Activated naive CD8-positive, alpha-beta T cell treated with anti-CD3 and anti-CD28 coated beads, Interleukin-2, amount 10 ng/mL, durations not matched to agents 7 days and 5 days (primary cell): ENCODE results near the gene PPBP. TPM values are rescaled to one million over a fixed set of nuclear protein-coding genes. Genes with fewer than 3 reads are reported as not detected.
"Not testable (repeated sequence)": the region's sequence is repeated elsewhere in the genome, so short reads cannot be mapped to it uniquely, and the experiment has no call there.

Source experiments
- ATAC-seq: fragments of 150-1000 bp; cut with Tn5 transposase; one replicate; pipeline ENCODE4 v1.10.0; 2021; ENCODE audit warnings: low read depth, moderate library complexity
- POLR2A ChIA-PET: fragments of 350-600 bp; sonication (Branson Sonifier 250); formaldehyde crosslinking; loops from one replicate; lab custom pipeline; 2021; ENCODE audit warnings: antibody characterized with exemption; lab: Charles Lee
- DNase-seq: peaks from one replicate; pipeline ENCODE4 v3.0.0; 2021
- H3K27ac Mint-ChIP-seq: one replicate; pipeline ENCODE4 v1.8.0; 2022; ENCODE audit warnings: mild to moderate bottlenecking, mixed read lengths
- H3K27me3 Mint-ChIP-seq: one replicate; pipeline ENCODE4 v1.8.0; 2022; ENCODE audit warnings: mild to moderate bottlenecking, moderate library complexity, mixed read lengths
- H3K36me3 Mint-ChIP-seq: one replicate; pipeline ENCODE4 v1.8.0; 2021; ENCODE audit warnings: mild to moderate bottlenecking, mixed read lengths
- H3K4me1 Mint-ChIP-seq: one replicate; pipeline ENCODE4 v1.8.0; 2021; ENCODE audit warnings: mixed read lengths
- H3K4me3 Mint-ChIP-seq: one replicate; pipeline ENCODE4 v1.8.0; 2022; ENCODE audit warnings: mild to moderate bottlenecking, moderate library complexity, mixed read lengths
- H3K9me3 Mint-ChIP-seq: one replicate; pipeline ENCODE4 v1.8.0; 2021; ENCODE audit warnings: mixed read lengths
- total RNA-seq, 2 experiments: library from RNA; stranded (reverse); gene quantifications; one replicate each; pipeline ENCODE4 v1.2.3, GENCODE V29; 2021

The PPBP gene
- total RNA-seq, 2 experiments from 2014 or later: not detected

DNA sequence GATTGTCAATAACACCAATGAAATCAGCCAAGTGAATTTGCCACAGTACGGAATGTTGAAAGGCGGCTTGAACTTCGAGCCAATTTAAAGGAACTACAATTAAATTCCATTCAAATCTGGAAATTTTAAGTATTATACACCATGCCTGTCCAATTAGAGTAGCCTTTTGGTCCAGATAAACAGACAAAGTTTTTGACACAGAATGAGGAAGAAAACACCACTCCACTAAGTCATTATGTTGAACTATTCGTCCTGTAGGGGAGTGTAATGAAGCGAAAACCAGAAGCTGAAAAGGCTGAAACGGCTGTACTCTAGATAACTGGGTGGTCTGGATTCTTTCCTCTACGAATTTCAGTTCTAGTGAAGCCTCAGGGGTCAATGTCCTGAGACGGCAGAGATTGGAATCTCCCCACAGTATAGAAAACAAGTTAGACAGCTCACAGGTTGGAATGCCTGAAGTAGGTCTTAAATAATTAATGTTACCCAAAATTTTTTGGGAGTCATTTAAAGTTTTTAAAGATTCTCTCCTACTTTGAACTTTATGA is 37.5 kb downstream of the PPBP start:
- H3K27me3 Mint-ChIP-seq, H3K4me3 Mint-ChIP-seq, H3K4me1 Mint-ChIP-seq, H3K27ac Mint-ChIP-seq, POLR2A ChIA-PET, H3K9me3 Mint-ChIP-seq, H3K36me3 Mint-ChIP-seq, DNase-seq, ATAC-seq: not testable (repeated sequence)

DNA sequence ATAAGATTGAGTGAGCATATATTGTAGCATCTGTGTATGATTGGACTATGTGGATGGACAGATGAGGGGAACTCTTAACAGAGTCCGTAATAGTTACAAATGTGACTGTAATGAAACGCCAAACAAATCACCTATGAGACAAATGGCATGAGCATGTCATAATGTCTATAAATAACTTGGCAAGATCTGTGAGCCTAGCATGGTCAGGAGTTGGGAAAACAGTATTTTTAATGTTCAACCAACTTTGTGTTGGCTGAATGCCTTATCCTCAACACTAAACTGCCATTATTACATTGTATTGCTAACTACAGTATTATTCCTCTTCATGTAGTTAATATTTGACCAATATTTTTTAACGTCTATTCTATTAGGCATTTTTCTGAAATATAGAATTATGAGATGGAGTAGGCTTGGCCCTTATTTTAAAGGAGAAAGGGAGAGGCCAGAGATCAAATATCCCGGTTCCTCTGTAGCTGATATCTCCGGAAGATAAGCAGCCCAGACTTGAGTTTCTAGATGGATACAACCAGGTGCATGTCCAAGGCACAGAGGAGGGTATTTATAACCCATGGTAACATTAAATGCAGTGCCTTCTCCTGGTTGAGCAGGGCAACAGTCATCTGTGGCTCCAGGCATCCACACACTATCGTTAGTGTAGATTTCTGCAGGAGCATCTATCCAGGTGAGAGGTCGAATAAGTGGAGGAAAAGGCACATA is 38.8 kb downstream of the PPBP start:
- no peak overlapping the region for H3K4me3 Mint-ChIP-seq
- no peaks in the 10 kb centered on the region for H3K36me3 Mint-ChIP-seq
- H3K27ac Mint-ChIP-seq: no peak overlapping the region
- POLR2A ChIA-PET: no interaction called here
- H3K4me1 Mint-ChIP-seq: no peaks in the 10 kb centered on the region
- DNase-seq (no peak), ATAC-seq (no peak)
- peaks cover 19% of the 10 kb centered on the region for H3K27me3 Mint-ChIP-seq
- peaks cover 2% of the 10 kb centered on the region for H3K9me3 Mint-ChIP-seq

DNA sequence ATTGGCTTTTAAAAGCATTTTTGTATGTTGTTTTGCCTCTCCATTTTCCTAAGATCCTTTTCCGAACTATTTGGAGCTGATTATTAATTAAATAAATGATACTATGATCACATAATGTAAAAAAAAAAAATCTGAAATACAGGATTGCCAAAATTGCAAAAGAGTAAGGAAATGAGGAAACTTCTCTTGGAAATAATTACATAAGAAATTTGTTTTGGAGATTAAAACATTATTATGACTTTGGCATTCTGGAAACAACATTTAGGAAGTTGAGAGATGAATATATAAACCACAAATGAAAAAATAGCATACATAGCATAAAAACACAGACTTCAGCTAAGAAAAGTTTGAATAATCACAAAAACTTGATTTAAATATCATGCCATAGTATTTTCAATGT is 39.7 kb downstream of the PPBP start:
- Mint-ChIP-seq H3K4me1 (no peaks in the 10 kb centered on the region), H3K9me3 (peaks cover 1% of the 10 kb centered on the region), H3K27me3 (peaks cover 26% of the 10 kb centered on the region), H3K4me3 (no peak overlapping the region), H3K36me3 (no peaks in the 10 kb centered on the region), H3K27ac (no peak overlapping the region)
- ATAC-seq (no peak), DNase-seq (no peak)
- POLR2A ChIA-PET: no interaction called here

DNA sequence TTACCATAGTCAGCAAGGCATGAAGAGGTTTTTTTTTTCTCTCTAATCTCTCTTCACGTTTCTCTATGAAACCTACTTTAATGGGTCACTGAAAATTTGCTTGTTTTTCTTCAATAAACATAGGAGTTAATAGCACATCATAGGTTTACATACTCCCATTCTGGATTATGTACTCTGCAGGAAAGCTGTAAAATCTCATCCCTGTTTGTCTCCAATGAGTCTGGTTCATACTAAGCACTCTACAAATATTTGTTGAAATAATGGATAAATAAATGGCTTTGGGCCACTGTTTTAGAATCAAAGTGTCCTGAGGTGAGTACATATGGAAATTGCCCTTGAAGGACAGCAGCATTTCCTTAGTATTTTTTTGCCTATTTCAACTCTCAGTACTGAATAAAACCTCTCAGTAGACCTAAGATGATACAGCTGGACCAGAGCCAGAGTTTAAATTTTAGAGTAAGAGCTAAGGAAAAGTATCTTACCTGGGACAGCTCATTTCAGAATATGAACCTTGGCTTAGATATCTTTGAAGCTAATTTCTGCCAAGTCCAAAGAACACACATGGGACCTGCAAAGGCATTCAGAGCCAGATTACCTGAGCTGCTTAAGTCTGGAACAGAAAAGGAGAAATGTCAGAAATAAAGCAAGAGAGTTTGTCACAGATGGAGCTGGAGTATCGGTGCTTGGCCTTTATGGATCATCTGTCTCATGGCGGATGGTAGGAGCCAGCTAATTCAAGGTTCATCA is 40.6 kb downstream of the PPBP start:
- no peaks in the 10 kb centered on the region for H3K4me1 Mint-ChIP-seq

DNA sequence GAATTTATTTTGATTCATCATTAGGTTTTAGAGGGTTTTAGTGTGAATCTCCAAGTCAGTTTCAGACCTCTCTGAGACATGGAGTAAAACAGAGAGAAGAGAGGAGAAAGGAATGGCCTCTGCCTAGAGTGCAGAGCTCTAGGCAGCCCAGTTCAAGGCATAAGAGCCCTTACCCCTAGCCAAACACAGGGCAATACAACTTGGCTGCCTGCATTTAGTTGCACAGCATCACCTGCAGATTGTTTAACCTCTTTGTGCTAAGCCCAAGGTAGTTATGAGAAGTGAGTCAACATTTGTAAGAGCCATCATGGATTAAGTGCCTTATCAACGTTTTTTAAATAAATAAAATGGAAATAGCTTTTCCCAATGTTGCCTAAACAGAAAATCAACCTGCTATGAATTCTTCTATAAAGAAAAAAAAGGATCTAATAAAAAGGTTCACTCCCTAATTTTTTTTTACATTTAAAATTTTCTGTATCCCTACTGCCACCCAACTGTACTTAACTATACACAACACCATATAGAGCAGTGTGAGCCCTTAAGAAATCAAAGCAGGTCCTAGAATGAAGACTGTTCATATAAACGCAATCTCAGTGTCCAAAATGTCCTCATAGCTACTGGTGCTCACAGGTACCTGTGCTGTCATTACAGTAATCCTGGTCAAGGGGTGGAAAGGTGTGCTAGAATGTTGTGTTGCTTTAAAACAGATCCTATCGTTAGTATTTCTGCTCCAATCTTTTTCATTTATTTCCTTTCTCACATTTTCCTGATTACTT is 42.1 kb downstream of the PPBP start:
- no peaks in the 10 kb centered on the region for H3K36me3 Mint-ChIP-seq
- H3K9me3 Mint-ChIP-seq: no peaks in the 10 kb centered on the region
- no peaks in the 10 kb centered on the region for H3K4me1 Mint-ChIP-seq
- peaks cover 32% of the 10 kb centered on the region for H3K27me3 Mint-ChIP-seq
- H3K4me3 Mint-ChIP-seq: no peak overlapping the region
- POLR2A ChIA-PET: no interaction called here
- H3K27ac Mint-ChIP-seq: no peak overlapping the region
- DNase-seq (no peak), ATAC-seq (no peak)

More for the DNA sequence above, 40.6 kb downstream of the PPBP start:
- no peak overlapping the region for H3K27ac Mint-ChIP-seq
- peaks cover under 1% of the 10 kb centered on the region for H3K9me3 Mint-ChIP-seq
- no peak overlapping the region for H3K4me3 Mint-ChIP-seq
- peaks cover 32% of the 10 kb centered on the region for H3K27me3 Mint-ChIP-seq
- H3K36me3 Mint-ChIP-seq: no peaks in the 10 kb centered on the region
- DNase-seq: no peak
- POLR2A ChIA-PET: no interaction called here
- no peak for ATAC-seq

DNA sequence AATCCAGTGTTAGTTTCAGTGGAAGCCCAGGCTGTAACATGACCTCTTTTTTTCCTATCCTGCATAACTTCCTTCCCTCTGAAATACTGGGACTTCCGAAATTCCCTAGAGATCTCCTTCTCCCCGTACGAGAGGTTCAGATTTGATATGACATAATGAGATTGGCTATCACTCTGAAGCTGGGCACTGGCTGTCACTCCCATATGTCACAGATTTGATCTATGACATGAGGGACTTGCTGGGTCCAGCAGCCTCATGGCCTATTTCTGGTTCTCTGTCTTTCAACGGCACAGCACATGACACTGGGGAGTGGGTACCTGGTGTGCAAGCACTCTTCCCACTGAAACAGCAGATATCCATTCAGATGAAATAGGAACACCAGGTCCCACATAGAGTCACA is 42.9 kb downstream of the PPBP start:
- Mint-ChIP-seq H3K4me3 (no peak overlapping the region), H3K36me3 (no peaks in the 10 kb centered on the region), H3K27me3 (peaks cover 32% of the 10 kb centered on the region), H3K4me1 (no peaks in the 10 kb centered on the region), H3K9me3 (no peaks in the 10 kb centered on the region), H3K27ac (no peak overlapping the region)
- POLR2A ChIA-PET: no interaction called here
- ATAC-seq: no peak
- DNase-seq: no peak

DNA sequence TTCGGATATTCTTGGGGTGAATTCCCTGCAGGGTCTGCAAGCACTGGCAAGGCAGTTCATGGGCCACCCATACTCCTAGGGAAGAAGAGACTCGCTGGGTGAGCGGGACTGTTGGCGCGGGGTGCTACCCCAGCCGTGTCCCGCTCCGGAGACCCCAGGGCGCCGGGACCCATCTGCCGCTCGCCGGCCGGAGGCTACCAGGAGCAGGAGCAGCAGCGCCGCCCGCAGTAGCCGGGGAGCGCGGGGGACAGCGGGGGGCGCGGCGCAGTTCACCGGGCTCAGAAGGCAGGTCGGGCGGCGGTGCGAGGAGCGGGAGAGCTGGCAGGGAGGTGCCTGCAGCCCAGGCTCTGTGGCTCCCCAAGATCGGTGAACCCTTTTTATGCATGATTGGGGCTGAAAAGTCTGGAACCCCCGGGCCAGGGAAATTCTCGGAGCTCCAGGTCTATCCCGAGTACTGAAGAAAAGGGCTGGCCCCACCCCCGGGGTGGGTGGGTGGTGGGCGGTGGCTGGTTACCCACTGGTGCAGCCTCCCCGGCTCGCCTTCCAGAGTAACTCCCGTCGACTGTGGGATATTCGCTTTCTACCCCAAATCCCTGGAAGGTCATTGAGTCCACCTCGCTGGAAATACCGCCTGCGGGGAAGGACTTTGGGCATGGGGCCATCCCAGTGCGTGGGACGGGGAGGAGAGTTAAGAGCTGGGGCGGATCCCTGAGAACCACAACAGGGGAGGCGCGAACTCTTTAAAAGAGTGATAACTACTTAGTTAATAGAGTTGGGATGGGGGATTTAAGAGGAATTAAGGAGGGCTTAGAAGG is 43.7 kb downstream of the PPBP start:
- Mint-ChIP-seq H3K27me3 (peaks cover 32% of the 10 kb centered on the region), H3K4me3 (no peak overlapping the region), H3K9me3 (no peaks in the 10 kb centered on the region), H3K36me3 (no peaks in the 10 kb centered on the region), H3K4me1 (no peaks in the 10 kb centered on the region), H3K27ac (no peak overlapping the region)
- no peak for DNase-seq
- ATAC-seq: no peak
- POLR2A ChIA-PET: no interaction called here

DNA sequence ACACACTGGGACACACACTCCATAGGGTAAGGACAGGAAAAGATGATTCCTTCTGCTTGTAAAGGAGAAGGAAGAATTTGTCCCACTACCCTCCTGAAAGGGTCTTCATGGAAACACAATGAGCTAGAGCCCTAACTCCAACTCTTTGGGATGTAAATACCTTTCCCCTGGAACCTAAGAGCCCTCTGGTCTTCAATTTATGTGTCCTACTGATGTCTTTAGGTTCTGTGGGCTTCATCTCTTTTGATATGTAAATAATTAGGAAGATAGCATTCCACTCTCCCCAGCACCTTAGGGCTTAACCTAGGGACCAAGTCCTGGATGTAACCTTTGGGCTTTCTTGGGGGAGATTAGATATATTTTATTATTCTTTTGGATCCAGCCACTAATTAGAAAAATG is 44.4 kb downstream of the PPBP start:
- no peaks in the 10 kb centered on the region for H3K9me3 Mint-ChIP-seq
- no peaks in the 10 kb centered on the region for H3K36me3 Mint-ChIP-seq
- ATAC-seq (no peak), DNase-seq (no peak)
- no peak overlapping the region for H3K4me3 Mint-ChIP-seq
- no peaks in the 10 kb centered on the region for H3K4me1 Mint-ChIP-seq
- H3K27me3 Mint-ChIP-seq: peaks cover 32% of the 10 kb centered on the region
- H3K27ac Mint-ChIP-seq: no peak overlapping the region
- POLR2A ChIA-PET: no interaction called here

DNA sequence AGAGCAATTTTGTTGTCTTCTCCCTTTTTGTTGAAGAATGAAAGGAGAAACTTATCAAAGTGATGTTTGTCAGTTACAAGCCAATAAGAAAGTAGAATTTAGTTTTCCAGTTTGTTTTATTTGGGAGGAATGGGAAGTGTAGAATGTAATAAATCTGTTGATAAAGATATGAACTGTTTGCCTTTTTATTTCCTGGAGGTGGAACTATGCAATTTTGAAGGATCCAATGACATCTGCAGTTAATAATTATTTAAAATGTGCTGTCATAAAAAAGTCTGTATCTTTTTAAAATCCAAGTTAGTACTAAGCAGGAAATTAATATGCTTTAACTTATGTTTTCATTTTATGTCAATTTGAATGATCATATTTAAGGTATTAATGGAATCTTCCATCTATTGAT is 51.0 kb downstream of the PPBP start:
- ATAC-seq (no peak), DNase-seq (no peak)
- Mint-ChIP-seq H3K4me3 (no peak overlapping the region), H3K4me1 (no peaks in the 10 kb centered on the region), H3K36me3 (no peaks in the 10 kb centered on the region), H3K27ac (no peak overlapping the region), H3K9me3 (no peaks in the 10 kb centered on the region), H3K27me3 (peaks cover 4% of the 10 kb centered on the region)
- POLR2A ChIA-PET: no interaction called here

Other genes with a start within 250 kb of the PPBP start
- 1 to 10 TPM; 2.2 to 2.3 TPM for gene CXCL8, start 247.6 kb downstream of the PPBP start, total RNA-seq
- not detected for gene CXCL6, start 151.5 kb downstream of the PPBP start, total RNA-seq
- not detected for gene PF4V1, start 134.9 kb downstream of the PPBP start, total RNA-seq
- gene CXCL1, start 118.8 kb downstream of the PPBP start, total RNA-seq: not detected
- not detected for gene PF4, start 6.2 kb downstream of the PPBP start, total RNA-seq
- gene CXCL5, start 10.5 kb upstream of the PPBP start, total RNA-seq: not detected
- gene CXCL3, start 50.5 kb upstream of the PPBP start, total RNA-seq: under 1 TPM in 1 of 2 experiments, not detected in 1; 0.17 TPM
- gene CXCL2, start 111.0 kb upstream of the PPBP start, total RNA-seq: under 1 TPM in 1 of 2 experiments, not detected in 1; 0.82 TPM
- 1 to 10 TPM; 7.0 to 7.1 TPM for gene MTHFD2L, start 169.9 kb upstream of the PPBP start, total RNA-seq